Epithelial cell of esophagus (primary cell): ENCODE results near the gene RSRC2.
A peak's percentile ranks its signal among the peaks of the same experiment; 100 is the strongest.

Experiments used
- DNase-seq: peaks from one replicate; pipeline ENCODE4 v3.0.0; 2010; ENCODE audit warnings: low read depth
- H3K4me3 ChIP-seq: 2 replicates; pipeline ENCODE4 v1.5.1; 2011; ENCODE audit warnings: mild to moderate bottlenecking, low read length, control low read depth
- TF ChIP-seq, protein P1 (sequence below): IDR thresholded peaks from 2 replicates; pipeline ENCODE4 v1.5.1; 2011; ENCODE audit warnings: low read depth, mild to moderate bottlenecking, low read length, control low read depth, inconsistent platforms; ENCODE audit not compliant: insufficient read depth; ENCODE audit errors: missing control alignments

The RSRC2 gene

DNA sequence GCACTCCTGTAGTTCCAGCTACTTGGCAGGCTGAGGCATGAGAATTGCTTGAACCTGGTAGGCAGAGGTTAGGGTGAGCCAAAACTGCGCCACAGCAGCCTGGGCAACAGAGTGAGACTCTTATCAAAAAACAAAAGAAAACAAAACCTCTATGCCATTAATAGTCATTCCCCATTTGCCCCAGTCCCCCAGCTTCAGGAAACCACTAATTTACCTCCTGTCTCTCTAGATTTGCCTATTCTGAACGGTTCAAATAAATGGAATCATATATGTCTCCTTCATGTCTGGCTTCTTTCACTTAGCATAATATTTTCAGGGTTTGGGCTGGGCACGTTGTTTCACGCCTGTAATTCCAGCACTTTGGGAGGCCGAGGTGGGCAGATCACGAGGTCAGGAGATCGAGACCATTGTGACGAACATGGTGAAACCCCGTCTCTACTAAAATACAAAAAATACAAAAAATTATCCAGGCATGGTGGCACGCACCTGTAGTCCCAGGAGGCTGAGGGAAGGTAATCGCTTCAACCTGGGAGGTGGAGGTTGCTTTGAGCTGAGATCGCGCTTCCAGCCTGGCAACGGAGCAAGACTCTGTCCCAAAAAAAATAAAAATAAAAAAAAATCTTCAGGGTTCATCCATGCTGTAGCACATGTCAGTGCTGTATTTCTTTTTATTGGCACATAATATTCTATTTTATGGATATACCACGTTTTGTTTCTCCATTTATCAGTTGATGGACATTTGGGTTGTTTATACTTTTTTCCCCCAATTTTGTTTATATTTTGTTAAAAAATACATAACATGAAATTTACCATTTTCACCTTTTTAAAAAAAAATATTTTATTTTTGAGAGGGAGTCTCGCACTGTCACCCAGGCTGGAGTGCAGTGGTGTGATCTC, 32.3 kb upstream of the RSRC2 start:
- TF ChIP-seq, protein P1, sequence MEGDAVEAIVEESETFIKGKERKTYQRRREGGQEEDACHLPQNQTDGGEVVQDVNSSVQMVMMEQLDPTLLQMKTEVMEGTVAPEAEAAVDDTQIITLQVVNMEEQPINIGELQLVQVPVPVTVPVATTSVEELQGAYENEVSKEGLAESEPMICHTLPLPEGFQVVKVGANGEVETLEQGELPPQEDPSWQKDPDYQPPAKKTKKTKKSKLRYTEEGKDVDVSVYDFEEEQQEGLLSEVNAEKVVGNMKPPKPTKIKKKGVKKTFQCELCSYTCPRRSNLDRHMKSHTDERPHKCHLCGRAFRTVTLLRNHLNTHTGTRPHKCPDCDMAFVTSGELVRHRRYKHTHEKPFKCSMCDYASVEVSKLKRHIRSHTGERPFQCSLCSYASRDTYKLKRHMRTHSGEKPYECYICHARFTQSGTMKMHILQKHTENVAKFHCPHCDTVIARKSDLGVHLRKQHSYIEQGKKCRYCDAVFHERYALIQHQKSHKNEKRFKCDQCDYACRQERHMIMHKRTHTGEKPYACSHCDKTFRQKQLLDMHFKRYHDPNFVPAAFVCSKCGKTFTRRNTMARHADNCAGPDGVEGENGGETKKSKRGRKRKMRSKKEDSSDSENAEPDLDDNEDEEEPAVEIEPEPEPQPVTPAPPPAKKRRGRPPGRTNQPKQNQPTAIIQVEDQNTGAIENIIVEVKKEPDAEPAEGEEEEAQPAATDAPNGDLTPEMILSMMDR = no peak
- H3K4me3 ChIP-seq = no peak overlapping the region
- DNase-seq = no peak

DNA sequence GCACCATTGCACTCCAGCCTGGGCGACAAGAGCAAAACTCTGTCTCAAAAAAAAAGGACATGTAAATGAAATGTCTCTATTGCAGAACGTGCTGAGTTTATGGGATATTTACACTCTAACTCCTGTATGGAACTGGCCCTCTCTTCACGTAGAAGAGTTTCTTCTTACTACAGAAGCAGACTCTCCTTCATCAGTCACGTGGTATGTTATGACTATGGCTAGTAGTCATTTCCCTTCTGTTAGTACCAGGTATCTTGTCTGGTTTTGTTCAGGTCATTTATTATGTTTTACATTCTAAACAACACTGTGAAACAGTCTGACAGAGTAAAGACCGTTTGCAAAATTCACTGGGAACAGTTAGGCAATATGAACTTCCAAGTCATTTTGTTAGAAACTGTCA, 20.6 kb upstream of the RSRC2 start:
- TF ChIP-seq, protein P1 = no peak
- H3K4me3 ChIP-seq = no peak overlapping the region
- peak; percentile 27 for DNase-seq

DNA sequence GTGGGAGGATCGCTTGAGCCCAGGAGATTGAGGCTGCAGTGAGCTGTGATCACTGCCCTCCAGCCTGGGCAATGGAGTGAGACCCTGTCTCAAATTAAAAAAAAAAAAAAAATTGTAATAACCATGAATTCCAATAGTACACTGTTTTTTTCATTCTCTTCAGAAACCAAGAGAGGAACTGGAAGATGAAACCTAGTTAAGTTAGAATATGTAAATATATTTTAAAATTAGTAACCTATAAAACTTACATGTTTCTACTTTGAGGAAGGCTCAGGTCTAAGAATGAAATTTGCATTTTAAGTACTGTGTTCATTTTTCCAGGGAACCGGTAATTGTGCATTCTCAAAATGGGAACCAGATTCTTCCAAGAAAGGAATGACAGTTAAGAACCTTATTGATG, 19.1 kb upstream of the RSRC2 start:
- TF ChIP-seq, protein P1 = no peak
- H3K4me3 ChIP-seq = no peak overlapping the region

DNA sequence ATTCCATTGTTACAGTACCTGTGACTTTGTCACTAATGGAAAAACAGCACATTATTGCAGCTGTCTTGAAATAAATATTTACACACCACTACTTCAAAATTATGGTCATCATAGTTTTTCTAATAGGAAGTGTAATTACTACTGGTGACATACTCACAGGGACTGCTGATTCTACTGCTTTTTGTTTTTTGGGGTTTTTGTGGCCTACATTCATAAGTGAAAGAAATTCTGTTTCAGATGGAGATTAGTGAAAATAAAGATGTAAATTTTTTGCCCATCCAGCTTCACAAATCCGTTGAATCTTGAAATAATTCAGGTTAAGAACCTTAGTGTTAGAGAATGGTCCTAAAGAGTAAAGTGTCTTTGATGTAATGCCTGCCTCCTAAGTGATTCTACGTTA, 17.8 kb upstream of the RSRC2 start:
- TF ChIP-seq, protein P1 = no peak
- no peak for DNase-seq
- H3K4me3 ChIP-seq = no peak overlapping the region

More for the DNA sequence above, 19.1 kb upstream of the RSRC2 start:
- DNase-seq = no peak

DNA sequence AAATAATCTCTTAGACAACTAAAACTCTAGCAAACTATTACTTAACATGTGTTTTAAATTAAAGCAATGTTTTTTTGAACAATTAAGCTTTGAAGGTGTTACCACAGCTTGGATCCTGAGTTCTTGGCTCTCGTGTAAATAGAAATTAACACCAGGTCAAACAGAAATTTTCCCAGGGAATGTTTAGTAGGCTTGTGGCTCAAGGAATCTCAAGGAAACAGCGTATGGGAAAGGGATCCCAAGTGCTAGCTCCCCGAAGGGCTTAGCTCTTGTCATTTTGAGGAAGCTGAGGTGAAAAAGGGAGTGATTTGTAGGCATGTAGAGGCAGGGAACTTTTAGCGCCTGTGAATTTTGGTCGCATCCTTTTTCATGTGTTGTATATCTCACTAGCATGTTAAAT, 11.8 kb upstream of the RSRC2 start:
- no peak overlapping the region for H3K4me3 ChIP-seq
- DNase-seq = no peak
- TF ChIP-seq, protein P1 = no peak

DNA sequence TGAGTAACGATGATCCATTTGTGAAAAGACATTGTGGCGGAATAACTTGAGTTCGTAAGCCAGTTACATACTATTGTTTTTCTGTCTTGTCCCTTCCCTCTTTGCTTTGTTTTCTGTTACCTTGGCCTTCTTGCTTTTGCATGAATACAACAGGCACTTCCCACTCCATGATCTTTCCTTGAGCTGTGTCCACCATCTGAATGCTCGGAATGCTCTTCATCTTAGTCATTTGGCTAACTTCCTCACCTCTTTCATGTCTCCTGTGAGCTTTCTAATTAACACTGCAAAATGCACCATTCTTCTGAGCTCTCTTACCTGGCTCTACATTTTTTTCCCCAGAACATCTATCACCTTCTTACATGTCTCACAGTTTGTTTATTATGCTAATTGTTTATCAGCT, 10.3 kb upstream of the RSRC2 start:
- TF ChIP-seq, protein P1 = no peak

DNA sequence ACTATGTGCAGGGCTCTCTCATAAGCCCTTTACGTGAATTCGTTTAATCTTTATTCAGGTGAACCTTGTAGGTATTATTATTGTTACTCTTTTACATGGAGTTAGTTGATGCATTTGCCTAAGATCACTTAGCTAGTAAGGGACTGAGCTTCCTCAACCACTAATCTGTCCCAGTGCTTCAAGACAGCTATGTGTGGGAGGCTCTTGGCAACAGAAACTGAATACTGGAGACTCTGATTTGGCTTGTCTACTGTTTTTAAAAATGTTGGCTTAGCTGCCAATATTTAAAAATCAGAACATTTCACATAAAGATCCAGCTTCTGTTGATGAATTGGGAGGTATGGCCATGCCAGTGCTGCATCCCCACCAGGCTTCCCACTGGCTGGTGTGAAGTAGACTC, 7.1 kb upstream of the RSRC2 start:
- no peak for DNase-seq
- no peak overlapping the region for H3K4me3 ChIP-seq
- TF ChIP-seq, protein P1 = no peak

More for the DNA sequence above, 10.3 kb upstream of the RSRC2 start:
- H3K4me3 ChIP-seq = no peak overlapping the region
- no peak for DNase-seq
